ENCODE measurements around the gene FOXRED1. TPM values are rescaled to one million over a fixed set of nuclear protein-coding genes. Genes with fewer than 3 reads are reported as not detected.

The FOXRED1 gene
- total RNA-seq, 1 experiment from 2014 or later = 28.2 TPM

GRCh38 chr11:126310992-126311310 lies 42.0 kb downstream of the FOXRED1 start:
- TF ChIP-seq CTCF (IDR thresholded peaks at IDR 0.05; ENCODE audit: unreplicated experiment) = no peak
- Mint-ChIP-seq H3K9me3 (ENCODE audit: unreplicated experiment) (no peaks in the 10 kb centered on the region), H3K36me3 (ENCODE audit: insufficient read depth, unreplicated experiment) (peaks cover 24% of the 10 kb centered on the region), H3K27ac (ENCODE audit: low read depth, unreplicated experiment) (no peak overlapping the region), H3K27me3 (ENCODE audit: insufficient read depth, unreplicated experiment) (no peaks in the 10 kb centered on the region), H3K4me1 (ENCODE audit: insufficient read depth, unreplicated experiment) (peaks cover 5% of the 10 kb centered on the region), H3K4me3 (ENCODE audit: unreplicated experiment) (no peak overlapping the region)
- intact Hi-C loops (cut with micrococcal nuclease) = loop anchor here (1.0 to 10.0 kb wide), 6 partner anchors 120 to 1034 kb away; no protein-coding TSS in a partner anchor
- ChIA-PET POLR2A (interaction anchor here (2.6 kb wide), 1 partner anchor 169 kb away, joined by 10 read pairs; no protein-coding TSS in a partner anchor), CTCF (interaction anchor here (0.5 to 10.1 kb wide), 60 partner anchors 8 to 1689 kb away, joined by 3 to 297 read pairs (median 4); partner anchors contain the start of gene ST3GAL4)
- DNase-seq (ENCODE audit: unreplicated experiment) = no peak
- BruUV-seq (replicated peaks) = no TSS peak

GRCh38 chr11:126311401-126312291 lies 42.7 kb downstream of the FOXRED1 start:
- CTCF ChIA-PET = interaction anchor here (0.5 to 10.1 kb wide), 51 partner anchors 7 to 1690 kb away, joined by 3 to 297 read pairs (median 4); partner anchors contain the start of gene ST3GAL4
- no TSS peak for BruUV-seq (replicated peaks)
- H3K36me3 Mint-ChIP-seq (ENCODE audit: insufficient read depth, unreplicated experiment) = peaks cover 22% of the 10 kb centered on the region

GRCh38 chr11:126312961-126313360 lies 44.0 kb downstream of the FOXRED1 start:
- H3K27me3 Mint-ChIP-seq (ENCODE audit: insufficient read depth, unreplicated experiment) = no peaks in the 10 kb centered on the region
- POLR2A ChIA-PET = interaction anchor here (0.8 kb wide), 1 partner anchor 9 kb away, joined by 4 read pairs; the partner anchor contains the start of gene DCPS
- peak overlapping the region; percentile 51 for H3K27ac Mint-ChIP-seq (ENCODE audit: low read depth, unreplicated experiment)
- H3K9me3 Mint-ChIP-seq (ENCODE audit: unreplicated experiment) = no peaks in the 10 kb centered on the region
- TF ChIP-seq CTCF (IDR thresholded peaks at IDR 0.05; ENCODE audit: unreplicated experiment) = no peak
- intact Hi-C loops (cut with micrococcal nuclease) = loop anchor here (10.0 kb wide), 2 partner anchors 272 to 1032 kb away; no protein-coding TSS in a partner anchor
- H3K4me3 Mint-ChIP-seq (ENCODE audit: unreplicated experiment) = no peak overlapping the region
- peaks cover 24% of the 10 kb centered on the region for H3K36me3 Mint-ChIP-seq (ENCODE audit: insufficient read depth, unreplicated experiment)
- DNase-seq (ENCODE audit: unreplicated experiment) = no peak
- peaks cover 15% of the 10 kb centered on the region for H3K4me1 Mint-ChIP-seq (ENCODE audit: insufficient read depth, unreplicated experiment)
- no TSS peak for BruUV-seq (replicated peaks)
- CTCF ChIA-PET = interaction anchor here (0.6 to 10.1 kb wide), 7 partner anchors 46 to 1033 kb away, joined by 3 to 297 read pairs (median 4); no protein-coding TSS in a partner anchor

More at GRCh38 chr11:126311401-126312291, 42.7 kb downstream of the FOXRED1 start:
- no peak for TF ChIP-seq CTCF (IDR thresholded peaks at IDR 0.05; ENCODE audit: unreplicated experiment)
- intact Hi-C loops (cut with micrococcal nuclease) = loop anchor here (2.0 to 10.0 kb wide), 4 partner anchors 119 to 1033 kb away; no protein-coding TSS in a partner anchor
- H3K9me3 Mint-ChIP-seq (ENCODE audit: unreplicated experiment) = no peaks in the 10 kb centered on the region
- DNase-seq (ENCODE audit: unreplicated experiment) = no peak
- H3K4me3 Mint-ChIP-seq (ENCODE audit: unreplicated experiment) = no peak overlapping the region
- no peaks in the 10 kb centered on the region for H3K27me3 Mint-ChIP-seq (ENCODE audit: insufficient read depth, unreplicated experiment)
- H3K27ac Mint-ChIP-seq (ENCODE audit: low read depth, unreplicated experiment) = no peak overlapping the region
- POLR2A ChIA-PET = interaction anchor here (2.6 kb wide), 1 partner anchor 169 kb away, joined by 10 read pairs; no protein-coding TSS in a partner anchor
- peaks cover 5% of the 10 kb centered on the region for H3K4me1 Mint-ChIP-seq (ENCODE audit: insufficient read depth, unreplicated experiment)

GRCh38 chr11:126313826-126314225 lies 44.9 kb downstream of the FOXRED1 start:
- Mint-ChIP-seq H3K36me3 (ENCODE audit: insufficient read depth, unreplicated experiment) (peaks cover 18% of the 10 kb centered on the region), H3K9me3 (ENCODE audit: unreplicated experiment) (no peaks in the 10 kb centered on the region), H3K27me3 (ENCODE audit: insufficient read depth, unreplicated experiment) (no peaks in the 10 kb centered on the region), H3K27ac (ENCODE audit: low read depth, unreplicated experiment) (no peak overlapping the region), H3K4me3 (ENCODE audit: unreplicated experiment) (no peak overlapping the region), H3K4me1 (ENCODE audit: insufficient read depth, unreplicated experiment) (peaks cover 23% of the 10 kb centered on the region)
- DNase-seq (ENCODE audit: unreplicated experiment) = no peak
- TF ChIP-seq CTCF (IDR thresholded peaks at IDR 0.05; ENCODE audit: unreplicated experiment) = no peak
- ChIA-PET POLR2A (no interaction called here), CTCF (interaction anchor here (0.7 to 10.1 kb wide), 3 partner anchors 116 to 170 kb away, joined by 3 to 297 read pairs (median 5); no protein-coding TSS in a partner anchor)
- intact Hi-C loops (cut with micrococcal nuclease) = loop anchor here (10.0 kb wide), 2 partner anchors 271 to 1031 kb away; no protein-coding TSS in a partner anchor
- BruUV-seq (replicated peaks) = no TSS peak

All from MCF 10A (cell line).